ENCODE data around the gene CT45A8. TPM values are rescaled to one million over a fixed set of nuclear protein-coding genes. Genes with fewer than 3 reads are reported as not detected.
"Not testable (repeated sequence)": the region's sequence is repeated elsewhere in the genome, so short reads cannot be mapped to it uniquely, and the experiment has no call there.

Gene CT45A8, protein sequence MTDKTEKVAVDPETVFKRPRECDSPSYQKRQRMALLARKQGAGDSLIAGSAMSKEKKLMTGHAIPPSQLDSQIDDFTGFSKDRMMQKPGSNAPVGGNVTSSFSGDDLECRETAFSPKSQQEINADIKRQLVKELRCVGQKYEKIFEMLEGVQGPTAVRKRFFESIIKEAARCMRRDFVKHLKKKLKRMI
- total RNA-seq: not detected
- polyA plus RNA-seq: not detected
- long read RNA-seq, donor 1: 0 reads
- long read RNA-seq, donor 2: 0 reads

DNA sequence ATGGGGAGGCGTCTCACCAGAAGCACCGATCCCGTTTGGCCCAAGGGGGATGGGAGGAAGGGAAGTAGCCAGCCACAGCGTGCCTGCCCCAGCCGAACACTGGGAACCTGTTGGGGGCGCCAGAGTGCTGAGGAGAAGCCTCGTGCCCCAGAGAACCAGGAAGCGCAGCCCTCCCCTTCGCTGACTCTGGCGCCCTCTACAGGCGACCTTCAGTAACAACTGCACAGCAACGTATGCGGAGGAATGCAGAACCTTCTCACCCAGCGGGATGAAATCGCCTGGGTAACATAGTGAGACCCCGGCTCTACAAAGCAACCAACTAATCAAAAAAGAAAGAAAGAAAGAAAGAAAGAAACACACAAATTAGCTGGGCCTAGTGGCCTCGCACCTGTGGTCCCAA lies at the start of gene CT45A8:
Gene CT45A8, minus strand, starts transcription at position 101 of the 400 bp plus-strand sequence. CDS start 3,755 bp downstream, outside the sequence.
- WGBS, 3 donors: no CpG with 5 or more reads among the region's 17 CpGs
- H3K27me3 ChIP-seq (ENCODE audit: insufficient read depth in 3 of 3, low read length in 2 of 3); H3K27ac ChIP-seq; H3K4me3 ChIP-seq; ATAC-seq; H3K4me1 ChIP-seq; H3K36me3 ChIP-seq (ENCODE audit: insufficient read depth in 1 of 2, low read depth in 1 of 2); H3K9me3 ChIP-seq; DNase-seq; intact Hi-C loops (cut with DNase I): not testable (repeated sequence)

DNA sequence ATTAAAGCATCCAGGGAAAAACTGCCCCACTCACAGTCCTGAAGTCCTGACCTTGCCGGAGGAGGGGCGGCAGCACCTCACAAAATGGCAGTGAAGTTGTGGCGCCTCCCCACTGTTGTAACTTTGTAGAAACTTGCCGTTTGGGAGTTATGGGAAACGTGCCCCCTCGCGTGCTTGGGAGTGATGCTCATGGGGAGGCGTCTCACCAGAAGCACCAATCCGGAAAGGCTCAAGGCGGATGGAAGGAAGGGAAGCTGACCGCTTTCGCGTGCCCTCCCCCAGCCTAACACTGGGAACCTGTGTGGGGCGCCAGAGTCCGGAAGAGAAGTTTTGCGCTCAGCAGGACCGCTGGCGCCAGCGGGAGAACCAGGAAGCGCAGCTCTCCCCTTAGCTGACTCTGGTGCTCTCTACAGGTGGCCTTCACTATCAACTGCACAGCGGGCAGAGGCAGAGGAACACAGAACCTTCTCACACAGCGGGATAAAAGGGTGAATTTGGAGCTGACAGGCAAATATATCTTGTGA lies 39.0 kb upstream of the CT45A8 start, which contains the start of the genes CT45A10 and SAGE1:
Gene CT45A10, minus strand, starts transcription at position 151 of the 524 bp plus-strand sequence. CDS start 8,100 bp downstream, outside the sequence.
Gene SAGE1, plus strand, starts transcription at position 423 of the 524 bp plus-strand sequence. CDS start 2,527 bp downstream, outside the sequence.
- ATAC-seq: no peak
- WGBS, 3 donors: 79 to 93% (median 93%) methylated on average over 21 to 22 of the region's 22 CpGs
- Histone ChIP-seq H3K9me3 (no peaks in the 10 kb centered on the region), H3K4me3 (no peak within 1 kb of the TSS), H3K36me3 (ENCODE audit: insufficient read depth in 1 of 2, low read depth in 1 of 2) (no peaks in the 10 kb centered on the region), H3K4me1 (no peaks in the 10 kb centered on the region), H3K27ac (no peak within 1 kb of the TSS), H3K27me3 (ENCODE audit: insufficient read depth in 3 of 3, low read length in 2 of 3) (no peaks in the 10 kb centered on the region)
- DNase-seq: no peak
- TF ChIP-seq, protein P1, sequence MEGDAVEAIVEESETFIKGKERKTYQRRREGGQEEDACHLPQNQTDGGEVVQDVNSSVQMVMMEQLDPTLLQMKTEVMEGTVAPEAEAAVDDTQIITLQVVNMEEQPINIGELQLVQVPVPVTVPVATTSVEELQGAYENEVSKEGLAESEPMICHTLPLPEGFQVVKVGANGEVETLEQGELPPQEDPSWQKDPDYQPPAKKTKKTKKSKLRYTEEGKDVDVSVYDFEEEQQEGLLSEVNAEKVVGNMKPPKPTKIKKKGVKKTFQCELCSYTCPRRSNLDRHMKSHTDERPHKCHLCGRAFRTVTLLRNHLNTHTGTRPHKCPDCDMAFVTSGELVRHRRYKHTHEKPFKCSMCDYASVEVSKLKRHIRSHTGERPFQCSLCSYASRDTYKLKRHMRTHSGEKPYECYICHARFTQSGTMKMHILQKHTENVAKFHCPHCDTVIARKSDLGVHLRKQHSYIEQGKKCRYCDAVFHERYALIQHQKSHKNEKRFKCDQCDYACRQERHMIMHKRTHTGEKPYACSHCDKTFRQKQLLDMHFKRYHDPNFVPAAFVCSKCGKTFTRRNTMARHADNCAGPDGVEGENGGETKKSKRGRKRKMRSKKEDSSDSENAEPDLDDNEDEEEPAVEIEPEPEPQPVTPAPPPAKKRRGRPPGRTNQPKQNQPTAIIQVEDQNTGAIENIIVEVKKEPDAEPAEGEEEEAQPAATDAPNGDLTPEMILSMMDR (IDR thresholded peaks at IDR 0.05): no peak
- intact Hi-C loops (cut with DNase I): no loop called here

DNA sequence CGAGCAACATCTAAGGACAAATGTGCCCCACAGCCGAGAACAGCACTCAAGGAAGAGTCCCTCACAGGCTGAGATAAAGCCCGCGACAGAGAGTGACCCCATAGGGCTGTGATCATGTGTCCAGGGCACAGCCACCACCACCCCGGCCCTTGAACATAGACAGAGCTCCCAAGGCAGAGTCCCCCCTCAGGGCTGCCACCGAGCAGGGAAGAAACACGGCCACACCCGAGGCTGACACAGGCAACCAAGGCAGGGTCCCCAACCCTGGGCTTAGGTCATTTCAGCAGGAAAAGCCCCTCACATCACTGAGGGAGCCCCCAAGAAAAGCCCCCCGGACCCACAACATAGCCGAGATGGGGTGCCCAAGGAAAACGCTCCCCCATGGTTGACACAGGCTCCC lies 38.4 kb upstream of the CT45A8 start:
- Histone ChIP-seq H3K4me1 (no peaks in the 10 kb centered on the region), H3K27me3 (ENCODE audit: insufficient read depth in 3 of 3, low read length in 2 of 3) (no peaks in the 10 kb centered on the region), H3K36me3 (ENCODE audit: insufficient read depth in 1 of 2, low read depth in 1 of 2) (no peaks in the 10 kb centered on the region), H3K4me3 (no peak overlapping the region), H3K27ac (no peak overlapping the region), H3K9me3 (no peaks in the 10 kb centered on the region)
- ATAC-seq: no peak
- WGBS, 3 donors: 88 to 91% (median 90%) methylated on average over 7 to 11 of the region's 11 CpGs
- TF ChIP-seq, protein P1 (IDR thresholded peaks at IDR 0.05): no peak
- DNase-seq: no peak
- intact Hi-C loops (cut with DNase I): no loop called here

DNA sequence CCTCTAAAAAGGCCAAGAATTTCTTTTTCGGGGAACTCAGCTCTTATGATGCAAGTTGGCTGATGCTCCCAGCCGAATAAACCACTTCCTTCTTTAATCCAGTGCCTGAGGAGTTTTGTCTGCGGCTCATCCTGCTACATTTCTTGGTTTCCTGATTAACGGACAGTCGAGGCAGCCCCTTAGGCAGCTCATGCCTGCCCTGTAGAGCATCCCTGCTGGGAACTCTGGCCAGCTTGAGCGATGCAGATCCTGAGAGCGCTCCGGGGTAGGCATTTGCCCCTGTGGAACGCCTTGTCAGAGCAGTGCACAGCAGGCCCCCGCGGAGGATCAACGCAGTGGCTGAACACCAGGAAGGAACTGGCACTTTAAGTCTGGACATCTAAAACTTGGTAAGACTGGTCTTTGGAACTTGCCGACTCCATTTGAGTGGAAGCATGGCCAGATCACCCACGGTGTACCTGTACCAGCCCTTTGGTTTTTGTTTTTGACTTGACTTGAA lies 35.8 kb upstream of the CT45A8 start:
- no peak overlapping the region for H3K27ac ChIP-seq
- intact Hi-C loops (cut with DNase I): no loop called here
- TF ChIP-seq, protein P1 (IDR thresholded peaks at IDR 0.05): no peak
- WGBS, 3 donors: 86 to 89% (median 88%) methylated on average over 14 of the region's 14 CpGs
- no peak for DNase-seq
- no peaks in the 10 kb centered on the region for H3K9me3 ChIP-seq
- no peaks in the 10 kb centered on the region for H3K36me3 ChIP-seq (ENCODE audit: insufficient read depth in 1 of 2, low read depth in 1 of 2)
- no peak overlapping the region for H3K4me3 ChIP-seq
- H3K4me1 ChIP-seq: no peaks in the 10 kb centered on the region
- H3K27me3 ChIP-seq (ENCODE audit: insufficient read depth in 3 of 3, low read length in 2 of 3): no peaks in the 10 kb centered on the region
- ATAC-seq: no peak

DNA sequence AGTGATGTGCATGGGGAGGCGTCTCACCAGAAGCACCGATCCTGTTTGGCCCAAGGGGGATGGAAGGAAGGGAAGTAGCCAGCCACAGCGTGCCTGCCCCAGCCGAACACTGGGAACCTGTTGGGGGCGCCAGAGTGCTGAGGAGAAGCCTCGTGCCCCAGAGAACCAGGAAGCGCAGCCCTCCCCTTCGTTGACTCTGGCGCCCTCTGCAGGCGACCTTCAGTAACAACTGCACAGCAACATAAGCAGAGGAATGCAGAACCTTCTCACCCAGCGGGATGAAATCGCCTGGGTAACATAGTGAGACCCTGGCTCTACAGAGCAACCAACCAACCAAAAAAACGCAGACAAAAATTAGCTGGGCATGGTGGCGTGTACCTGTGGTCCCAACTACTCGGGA lies 34.6 kb upstream of the CT45A8 start:
- WGBS, 3 donors: 58 to 82% (median 81%) methylated on average over 8 to 13 of the region's 15 CpGs
- H3K27me3 ChIP-seq (ENCODE audit: insufficient read depth in 3 of 3, low read length in 2 of 3); H3K36me3 ChIP-seq (ENCODE audit: insufficient read depth in 1 of 2, low read depth in 1 of 2); H3K9me3 ChIP-seq; DNase-seq; ATAC-seq; H3K27ac ChIP-seq; H3K4me1 ChIP-seq; H3K4me3 ChIP-seq; intact Hi-C loops (cut with DNase I): not testable (repeated sequence)

DNA sequence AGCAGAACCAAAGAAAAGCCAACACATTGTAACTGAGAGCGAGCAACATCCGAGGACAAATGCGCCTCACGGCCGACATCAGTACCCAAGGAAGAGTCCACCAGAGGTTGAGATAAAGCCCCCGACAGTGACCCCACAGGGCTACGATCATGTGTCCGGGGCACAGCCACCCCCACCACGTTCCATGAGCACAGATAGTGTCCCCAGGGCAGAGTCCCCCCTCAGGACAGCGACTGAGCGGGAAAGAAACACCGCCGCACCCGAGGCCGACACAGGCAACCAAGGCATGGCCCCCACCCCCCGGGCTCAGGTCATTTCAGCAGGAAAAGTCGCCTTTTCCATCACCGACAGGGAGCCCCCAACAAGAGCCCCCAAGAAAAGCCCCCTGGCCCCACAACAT lies 33.9 kb upstream of the CT45A8 start:
- WGBS, 3 donors: 84 to 92% (median 92%) methylated on average over 10 of the region's 18 CpGs
- H3K4me1 ChIP-seq; ATAC-seq; H3K9me3 ChIP-seq; H3K27me3 ChIP-seq (ENCODE audit: insufficient read depth in 3 of 3, low read length in 2 of 3); H3K36me3 ChIP-seq (ENCODE audit: insufficient read depth in 1 of 2, low read depth in 1 of 2); H3K27ac ChIP-seq; H3K4me3 ChIP-seq; intact Hi-C loops (cut with DNase I): not testable (repeated sequence)
- peak in 1 of 2 donors; percentile 47 for DNase-seq

DNA sequence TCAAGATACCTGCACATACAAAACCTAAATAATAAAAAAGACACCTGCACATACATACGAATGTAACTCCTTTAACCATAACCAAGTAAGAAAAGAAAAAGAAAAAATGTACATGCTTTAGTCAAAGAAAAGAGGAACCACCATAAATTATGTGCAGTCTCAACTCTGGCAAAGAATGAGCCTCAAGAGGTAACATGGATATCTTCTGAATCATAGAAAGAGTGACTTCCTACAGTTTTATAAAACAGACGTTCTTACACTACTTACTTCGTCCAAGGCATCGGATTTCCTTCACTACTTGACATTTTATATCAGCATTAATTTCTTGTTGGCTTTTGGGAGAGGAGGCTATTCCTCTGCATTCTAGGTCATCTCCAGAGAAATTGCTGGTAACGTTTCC lies 28.4 kb upstream of the CT45A8 start:
- H3K36me3 ChIP-seq (ENCODE audit: insufficient read depth in 1 of 2, low read depth in 1 of 2); H3K9me3 ChIP-seq; H3K4me3 ChIP-seq; H3K27me3 ChIP-seq (ENCODE audit: insufficient read depth in 3 of 3, low read length in 2 of 3); DNase-seq; intact Hi-C loops (cut with DNase I); H3K4me1 ChIP-seq; ATAC-seq; H3K27ac ChIP-seq: not testable (repeated sequence)
- 44 to 61% (median 51%) methylated on average over 4 of the region's 5 CpGs for WGBS, 3 donors

DNA sequence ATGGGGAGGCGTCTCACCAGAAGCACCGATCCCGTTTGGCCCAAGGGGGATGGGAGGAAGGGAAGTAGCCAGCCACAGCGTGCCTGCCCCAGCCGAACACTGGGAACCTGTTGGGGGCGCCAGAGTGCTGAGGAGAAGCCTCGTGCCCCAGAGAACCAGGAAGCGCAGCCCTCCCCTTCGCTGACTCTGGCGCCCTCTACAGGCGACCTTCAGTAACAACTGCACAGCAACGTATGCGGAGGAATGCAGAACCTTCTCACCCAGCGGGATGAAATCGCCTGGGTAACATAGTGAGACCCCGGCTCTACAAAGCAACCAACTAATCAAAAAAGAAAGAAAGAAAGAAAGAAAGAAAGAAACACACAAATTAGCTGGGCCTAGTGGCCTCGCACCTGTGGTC lies 17.4 kb upstream of the CT45A8 start, which contains the start of gene CT45A9:
Gene CT45A9, minus strand, starts transcription at position 101 of the 400 bp plus-strand sequence. CDS start 3,751 bp downstream, outside the sequence.
- ATAC-seq; H3K4me1 ChIP-seq; H3K9me3 ChIP-seq; DNase-seq; H3K27ac ChIP-seq; H3K36me3 ChIP-seq (ENCODE audit: insufficient read depth in 1 of 2, low read depth in 1 of 2); H3K27me3 ChIP-seq (ENCODE audit: insufficient read depth in 3 of 3, low read length in 2 of 3); intact Hi-C loops (cut with DNase I); H3K4me3 ChIP-seq: not testable (repeated sequence)
- no CpG with 5 or more reads among the region's 17 CpGs for WGBS, 3 donors

Measured in psoas muscle (tissue), 8 donors.